Testis (tissue), 3 donors: ENCODE results near the gene TTC28. TPM values are rescaled to one million over a fixed set of nuclear protein-coding genes. Genes with fewer than 3 reads are reported as not detected.

Source experiments
- DNase-seq: peaks from one replicate; pipeline ENCODE4 v3.0.0-alpha.2; 2019
- H3K27ac ChIP-seq, 2 donors: fragments of 200-600 bp; sonication (generic); one replicate each; pipeline ENCODE4 v1.5.1; 2019
- H3K27me3 ChIP-seq: fragments of 200-600 bp; sonication (generic); one replicate; pipeline ENCODE4 v1.5.1; 2019
- H3K36me3 ChIP-seq: fragments of 200-600 bp; sonication (generic); one replicate; pipeline ENCODE4 v1.5.1; 2017; ENCODE audit warnings: low read depth; ENCODE audit errors: missing control alignments
- H3K4me1 ChIP-seq: fragments of 200-600 bp; sonication (generic); one replicate; pipeline ENCODE4 v1.5.1; 2019
- H3K4me3 ChIP-seq, 2 donors: fragments of 200-600 bp; sonication (generic); one replicate each; pipeline ENCODE4 v1.5.1; 2017 to 2019
- H3K9me3 ChIP-seq: fragments of 200-600 bp; sonication (generic); one replicate; pipeline ENCODE4 v1.5.1; 2017
- CTCF ChIP-seq, 3 experiments: fragments of 450-650 bp in 2 of 3; fragments of 200-600 bp in 1 of 3; sonication (generic) in 1 of 3; IDR thresholded peaks; one replicate each; pipeline ENCODE4 v1.5.1; 2016 to 2019; ENCODE audit warnings: antibody characterized with exemption in 3 of 3, mild to moderate bottlenecking in 2 of 3, moderate library complexity in 1 of 3
- POLR2A ChIP-seq: fragments of 450-650 bp; IDR thresholded peaks from one replicate; pipeline ENCODE4 v1.6.1; 2017; ENCODE audit warnings: antibody characterized with exemption, mild to moderate bottlenecking, moderate library complexity
- WGBS, 2 donors: methylation state at CpG; one replicate each; pipeline ENCODE4 v1.1.5; 2018; 5-methylcytosine and 5-hydroxymethylcytosine counted together
- intact Hi-C: fragments of 100-400 bp; cut with DNase I; formaldehyde crosslinking; loops from one replicate; pipeline ENCODE4 v1.15.1; 2023; ENCODE audit warnings: low total_unique reads
- polyA plus RNA-seq: library from polyadenylated mRNA; stranded (reverse); fragments of 350-450 nt; fragmentation: Illumina TruSeq; extraction: RNeasy Lipid Tissue Mini Kit (QIAGEN cat#74804); gene quantifications from one replicate; pipeline ENCODE4 v1.2.3, GENCODE V29; 2014; ENCODE audit warnings: low read depth, low replicate concordance; ENCODE audit not compliant: insufficient read depth
- total RNA-seq, 2 donors: library from RNA; depleted of rRNA; stranded (reverse); fragments of >200 nt; gene quantifications; one replicate each; pipeline ENCODE4 v1.2.3, GENCODE V29; 2016

Gene TTC28
- total and polyA plus RNA-seq, 3 donors from 2014 or later, result 29.4 to 121 (median 75.5) TPM

- Histone ChIP-seq H3K4me1 (no peaks in the 10 kb centered on the region), H3K4me3 (no peak overlapping the region), H3K36me3 (no peaks in the 10 kb centered on the region), H3K9me3 (no peaks in the 10 kb centered on the region), H3K27ac (no peak overlapping the region), H3K27me3 (no peaks in the 10 kb centered on the region)
- TF ChIP-seq POLR2A (no peak), CTCF (IDR thresholded peaks at IDR 0.05) (no peak)
- WGBS, 2 donors, result 60 to 76% methylated on average over 6 to 7 of the region's 7 CpGs
- intact Hi-C loops, result no loop called here
- no peak for DNase-seq
These were observed 666.7 kb downstream of the TTC28 start for GRCh38 chr22:28012832-28013460.

GRCh38 chr22:28009272-28009827 is 670.3 kb downstream of the TTC28 start:
- TF ChIP-seq POLR2A (no peak), CTCF (IDR thresholded peaks at IDR 0.05) (peak; percentile 74 to 87 (median 84))
- no peaks in the 10 kb centered on the region for H3K9me3 ChIP-seq
- peak; percentile 83 for DNase-seq
- 26 to 36% methylated on average over 14 of the region's 14 CpGs for WGBS, 2 donors
- intact Hi-C loops, result loop anchor here (5.0 kb wide), 1 partner anchor 127 kb away; no protein-coding TSS in a partner anchor
- no peaks in the 10 kb centered on the region for H3K36me3 ChIP-seq
- no peaks in the 10 kb centered on the region for H3K4me1 ChIP-seq
- H3K4me3 ChIP-seq, result no peak overlapping the region
- no peak overlapping the region for H3K27ac ChIP-seq
- H3K27me3 ChIP-seq, result no peaks in the 10 kb centered on the region

GRCh38 chr22:28008649-28009048 is 671.0 kb downstream of the TTC28 start:
- WGBS, 2 donors, result 91 to 92% methylated on average over 5 of the region's 5 CpGs
- Histone ChIP-seq H3K4me3 (no peak overlapping the region), H3K27ac (no peak overlapping the region), H3K4me1 (no peaks in the 10 kb centered on the region), H3K27me3 (no peaks in the 10 kb centered on the region), H3K9me3 (no peaks in the 10 kb centered on the region), H3K36me3 (no peaks in the 10 kb centered on the region)
- intact Hi-C loops, result loop anchor here (5.0 kb wide), 1 partner anchor 126 kb away; no protein-coding TSS in a partner anchor
- no peak for DNase-seq
- TF ChIP-seq POLR2A, result no peak
- no peak for TF ChIP-seq CTCF (IDR thresholded peaks at IDR 0.05)

- H3K27me3 ChIP-seq, result no peaks in the 10 kb centered on the region
- no peak overlapping the region for H3K4me3 ChIP-seq
- H3K9me3 ChIP-seq, result no peaks in the 10 kb centered on the region
- H3K27ac ChIP-seq, result no peak overlapping the region
- no peaks in the 10 kb centered on the region for H3K36me3 ChIP-seq
- no peaks in the 10 kb centered on the region for H3K4me1 ChIP-seq
- whole genome bisulfite sequencing, 2 donors, result 80% methylated on average over 4 of the region's 4 CpGs
- no peak for TF ChIP-seq POLR2A
- TF ChIP-seq CTCF (IDR thresholded peaks at IDR 0.05), result no peak
- intact Hi-C loops, result loop anchor here (5.0 kb wide), 1 partner anchor 126 kb away; no protein-coding TSS in a partner anchor
- no peak for DNase-seq
These were observed 671.6 kb downstream of the TTC28 start for GRCh38 chr22:28008056-28008455.
